Subcutaneous abdominal adipose tissue (tissue), 5 donors: ENCODE results near the gene GADD45G.

Experiments used
- H3K27ac ChIP-seq: one replicate; pipeline ENCODE4 v1.7.0; 2013; ENCODE audit warnings: low read depth, mild to moderate bottlenecking, inconsistent platforms, low read length, moderate library complexity
- H3K27me3 ChIP-seq, 5 donors: one replicate each; pipeline ENCODE4 v1.7.0; 2013; ENCODE audit warnings: low read length in 5 of 5, inconsistent platforms in 1 of 5; ENCODE audit not compliant: control insufficient read depth in 5 of 5, insufficient read depth in 4 of 5
- H3K36me3 ChIP-seq, 5 donors: one replicate each; pipeline ENCODE4 v1.7.0; 2013; ENCODE audit warnings: low read length in 5 of 5; ENCODE audit not compliant: control insufficient read depth in 5 of 5, insufficient read depth in 5 of 5
- H3K4me1 ChIP-seq, 5 donors: one replicate each; pipeline ENCODE4 v1.7.0; 2013; ENCODE audit warnings: low read length in 5 of 5, mild to moderate bottlenecking in 3 of 5, moderate library complexity in 1 of 5; ENCODE audit not compliant: control insufficient read depth in 5 of 5, insufficient read depth in 5 of 5
- H3K4me3 ChIP-seq, 5 donors: one replicate each; pipeline ENCODE4 v1.7.0; 2013; ENCODE audit warnings: low read length in 5 of 5, low read depth in 1 of 5
- H3K9ac ChIP-seq, 5 donors: one replicate each; pipeline ENCODE4 v1.7.0; 2013; ENCODE audit warnings: low read length in 5 of 5, mild to moderate bottlenecking in 4 of 5, moderate library complexity in 3 of 5
- H3K9me3 ChIP-seq, 5 donors: one replicate each; pipeline ENCODE4 v1.7.0; 2013; ENCODE audit warnings: low read length in 5 of 5; ENCODE audit not compliant: control insufficient read depth in 5 of 5
- donor health status: healthy.
- donor health status: healthy.
- donor health status: healthy.
- donor health status: healthy.
- donor health status: healthy.

Gene GADD45G

GRCh38 chr9:89600831-89601230 lies 4.0 kb upstream of the GADD45G start:
- no peak overlapping the region for H3K27ac ChIP-seq
- H3K4me1 ChIP-seq: peaks cover 3 to 32% (median 30%) of the 10 kb centered on the region in 5 donors
- no peaks in the 10 kb centered on the region for H3K27me3 ChIP-seq
- no peak overlapping the region for H3K9ac ChIP-seq
- no peaks in the 10 kb centered on the region for H3K36me3 ChIP-seq
- no peak overlapping the region for H3K4me3 ChIP-seq
- H3K9me3 ChIP-seq: no peaks in the 10 kb centered on the region

GRCh38 chr9:89601306-89601705 lies 3.5 kb upstream of the GADD45G start:
- Histone ChIP-seq H3K27me3 (no peaks in the 10 kb centered on the region), H3K4me3 (no peak overlapping the region), H3K27ac (no peak overlapping the region), H3K4me1 (peaks cover 3 to 36% (median 35%) of the 10 kb centered on the region in 5 donors), H3K9me3 (no peaks in the 10 kb centered on the region), H3K9ac (no peak overlapping the region), H3K36me3 (no peaks in the 10 kb centered on the region)

- Histone ChIP-seq H3K9ac (no peak overlapping the region), H3K27me3 (no peaks in the 10 kb centered on the region), H3K36me3 (no peaks in the 10 kb centered on the region), H3K9me3 (no peaks in the 10 kb centered on the region), H3K27ac (no peak overlapping the region), H3K4me1 (peaks cover 3 to 42% (median 40%) of the 10 kb centered on the region in 5 donors), H3K4me3 (no peak overlapping the region)
Measured at GRCh38 chr9:89601856-89602562, 2.8 kb upstream of the GADD45G start.

- Histone ChIP-seq H3K9me3 (no peaks in the 10 kb centered on the region), H3K36me3 (no peaks in the 10 kb centered on the region), H3K27me3 (no peaks in the 10 kb centered on the region), H3K27ac (no peak overlapping the region), H3K4me1 (peaks cover 3 to 46% (median 40%) of the 10 kb centered on the region in 5 donors), H3K4me3 (peak overlapping the region; percentile 50 to 76 (median 71)), H3K9ac (peak overlapping the region in 1 of 5 donors; percentile 26)
Measured at GRCh38 chr9:89602978-89603766, 1.6 kb upstream of the GADD45G start.

- H3K4me1 ChIP-seq: peaks cover 3 to 43% (median 37%) of the 10 kb centered on the region in 5 donors
- no peaks in the 10 kb centered on the region for H3K27me3 ChIP-seq
- H3K9me3 ChIP-seq: no peaks in the 10 kb centered on the region
- H3K4me3 ChIP-seq: peak overlapping the region; percentile 50 to 76 (median 71)
- H3K27ac ChIP-seq: no peak overlapping the region
- peak overlapping the region in 1 of 5 donors; percentile 37 for H3K9ac ChIP-seq
- no peaks in the 10 kb centered on the region for H3K36me3 ChIP-seq
Measured at GRCh38 chr9:89603767-89604665, 796 bp upstream of the GADD45G start.

GRCh38 chr9:89605465-89606048 lies 745 bp downstream of the GADD45G start:
- Histone ChIP-seq H3K27ac (peak overlapping the region; percentile 52), H3K27me3 (no peaks in the 10 kb centered on the region), H3K4me3 (peak overlapping the region in 4 of 5 donors; percentile 71 to 82 (median 74)), H3K36me3 (no peaks in the 10 kb centered on the region), H3K9me3 (no peaks in the 10 kb centered on the region), H3K4me1 (peaks cover 3 to 43% (median 37%) of the 10 kb centered on the region in 5 donors), H3K9ac (peak overlapping the region in 4 of 5 donors; percentile 53 to 67 (median 66))

GRCh38 chr9:89606049-89606623 lies 1.3 kb downstream of the GADD45G start:
- Histone ChIP-seq H3K9me3 (no peaks in the 10 kb centered on the region), H3K4me1 (peaks cover 3 to 43% (median 37%) of the 10 kb centered on the region in 5 donors), H3K9ac (peak overlapping the region in 4 of 5 donors; percentile 53 to 67 (median 61)), H3K36me3 (no peaks in the 10 kb centered on the region), H3K4me3 (peak overlapping the region; percentile 8 to 82 (median 73)), H3K27ac (peak overlapping the region; percentile 52), H3K27me3 (no peaks in the 10 kb centered on the region)

GRCh38 chr9:89606624-89607311 lies 2.0 kb downstream of the GADD45G start:
- H3K27me3 ChIP-seq: no peaks in the 10 kb centered on the region
- H3K4me1 ChIP-seq: peaks cover 3 to 43% (median 37%) of the 10 kb centered on the region in 5 donors
- H3K9ac ChIP-seq: no peak overlapping the region
- H3K4me3 ChIP-seq: peak overlapping the region; percentile 8 to 82 (median 73)
- H3K36me3 ChIP-seq: no peaks in the 10 kb centered on the region
- peaks cover 0 to 2% (median 0%) of the 10 kb centered on the region in 5 donors for H3K9me3 ChIP-seq
- peak overlapping the region; percentile 52 for H3K27ac ChIP-seq
